ENCODE measurements around the gene SHISA3.

DNA sequence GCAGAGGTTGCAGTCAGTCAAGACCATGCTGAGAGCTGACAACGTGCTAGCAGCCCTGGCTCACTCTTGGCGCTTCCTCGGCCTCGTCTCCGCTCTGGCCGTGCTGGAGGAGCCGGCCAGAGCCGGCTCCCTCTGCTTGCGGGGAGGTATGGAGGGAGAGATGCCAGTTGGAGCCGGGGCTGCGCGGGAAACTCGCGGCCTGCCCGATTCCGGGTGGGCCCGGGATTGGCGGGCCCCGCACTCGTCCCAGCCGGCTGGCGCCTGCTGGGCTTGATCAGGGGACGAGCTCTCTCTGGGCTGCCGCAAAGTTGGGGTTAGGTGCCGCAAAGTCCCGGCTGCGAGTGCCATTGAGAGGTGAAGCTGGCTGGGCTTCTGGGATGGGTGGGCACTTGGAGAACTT lies 27.8 kb upstream of the SHISA3 start:
- TF ChIP-seq CTCF (conservative IDR thresholded peaks at IDR 0.05; ENCODE audit: low read depth, low read length) (no peak), EZH2 (IDR thresholded peaks at IDR 0.05; ENCODE audit: low read length, unreplicated experiment) (no peak), EZH2phosphoT487 (IDR thresholded peaks at IDR 0.05; ENCODE audit: borderline replicate concordance, low read length) (no peak)
